ENCODE data around the gene RAPGEF1.

Gene RAPGEF1

DNA sequence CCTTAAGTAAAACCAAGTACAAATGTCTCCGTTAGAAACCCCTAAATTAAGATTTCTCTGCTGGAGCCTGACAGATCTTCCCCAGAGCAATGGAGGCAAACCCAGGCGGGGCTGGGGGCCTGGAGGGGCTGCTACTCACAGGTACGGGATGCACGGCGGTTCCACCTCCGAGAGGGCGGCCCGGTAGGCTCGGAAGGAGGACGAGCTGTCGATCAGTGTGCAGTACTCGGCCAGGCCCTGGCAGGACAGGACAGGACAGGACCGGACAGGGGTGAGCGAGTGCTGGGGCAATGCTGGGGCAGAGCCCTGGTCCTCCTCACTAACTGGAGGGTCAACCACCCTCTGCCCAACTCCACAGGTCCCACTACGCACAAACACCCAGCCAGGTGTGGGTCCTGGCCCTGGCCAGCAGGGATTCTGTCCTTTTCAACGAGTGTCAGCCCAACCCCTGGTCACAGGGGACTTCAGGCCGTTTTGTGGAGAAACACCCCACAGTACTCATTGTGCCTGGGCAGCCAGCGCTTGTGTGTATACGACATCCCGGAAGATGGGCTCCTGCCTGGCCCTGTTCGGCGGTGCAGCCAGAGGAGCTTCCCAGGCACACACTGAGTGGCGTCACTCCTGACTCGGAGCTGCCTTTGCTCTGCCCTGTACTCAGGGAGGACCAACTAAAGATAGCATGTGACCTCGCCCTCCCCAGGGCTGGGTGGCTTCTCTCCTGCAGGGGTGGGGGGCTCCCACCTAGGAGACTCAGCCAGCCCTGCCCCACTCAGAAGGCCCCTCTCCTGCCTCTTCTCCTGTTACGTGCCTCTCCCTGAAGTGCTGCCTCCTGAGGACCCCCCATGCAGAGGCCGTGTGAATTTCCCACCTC lies 157.2 kb downstream of the RAPGEF1 start:
- H4K20me1 ChIP-seq: peaks cover 26 to 84% (median 55%) of the 10 kb centered on the region in 11 experiments; a peak in 21 of 22 replicates
- H3K4me2 ChIP-seq: peak overlapping the region in 3 of 11 experiments; percentile 68 to 80 (median 78); a peak in 4 of 22 replicates
- peak overlapping the region in 8 of 11 experiments; percentile 5 to 63 (median 22); a peak in 8 of 22 replicates for H3K9ac ChIP-seq
- H3K9me3 ChIP-seq (replicated peaks in 1 of 11): no peaks in the 10 kb centered on the region
- no peak for TF ChIP-seq Cebpa-rat (IDR thresholded peaks at IDR 0.05)
- H3K27ac ChIP-seq: peak overlapping the region in 2 of 11 experiments; percentile 39 to 82; a peak in 3 of 22 replicates
- no peaks in the 10 kb centered on the region for H3K27me3 ChIP-seq
- H3K4me3 ChIP-seq: no peak overlapping the region
- peaks cover 71 to 92% (median 84%) of the 10 kb centered on the region in 10 experiments for H3K4me1 ChIP-seq
- peaks cover 64 to 82% (median 71%) of the 10 kb centered on the region in 11 experiments for H3K36me3 ChIP-seq

DNA sequence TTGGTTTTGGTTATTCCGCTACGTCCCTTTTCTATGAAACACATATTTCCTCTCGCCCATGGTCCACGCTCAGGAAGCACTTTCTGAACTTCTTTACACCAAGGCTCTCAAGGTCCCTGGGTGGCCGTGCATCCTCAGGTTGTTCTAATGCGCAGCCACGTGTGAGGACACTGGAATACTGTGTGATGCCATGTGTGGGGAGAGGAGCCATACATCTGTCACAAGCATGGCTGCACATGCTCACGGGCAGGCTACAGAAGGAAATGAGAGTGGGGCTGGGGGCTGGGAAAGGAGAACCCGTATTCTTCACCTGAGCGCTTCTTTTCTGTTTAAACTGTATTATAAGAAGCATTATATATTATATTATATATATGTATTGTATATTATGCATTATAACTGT lies 157.8 kb downstream of the RAPGEF1 start:
- H3K9me3 ChIP-seq (replicated peaks in 1 of 11): no peaks in the 10 kb centered on the region
- no peak for TF ChIP-seq Cebpa-rat (IDR thresholded peaks at IDR 0.05)
- H4K20me1 ChIP-seq: peaks cover 32 to 86% (median 56%) of the 10 kb centered on the region in 11 experiments
- peaks cover 60 to 82% (median 71%) of the 10 kb centered on the region in 11 experiments for H3K36me3 ChIP-seq
- no peaks in the 10 kb centered on the region for H3K27me3 ChIP-seq
- H3K9ac ChIP-seq: 0 out of 22 replicates have a peak overlapping the region, but pooled peaks of 1 of the 11 experiments have one; percentile 9
- H3K4me2 ChIP-seq: no peak overlapping the region; a peak in 1 of 22 replicates
- H3K27ac ChIP-seq: no peak overlapping the region
- peaks cover 68 to 92% (median 84%) of the 10 kb centered on the region in 10 experiments for H3K4me1 ChIP-seq
- no peak overlapping the region for H3K4me3 ChIP-seq

- H3K36me3 ChIP-seq: peaks cover 72 to 99% (median 88%) of the 10 kb centered on the region in 11 experiments
- peak overlapping the region; percentile 67 to 95 (median 85) for H3K4me2 ChIP-seq
- H3K4me3 ChIP-seq: no peak overlapping the region
- H3K9me3 ChIP-seq (replicated peaks in 1 of 11): no peaks in the 10 kb centered on the region
- TF ChIP-seq Cebpa-rat (IDR thresholded peaks at IDR 0.05): no peak
- H3K4me1 ChIP-seq: peaks cover 58 to 97% (median 86%) of the 10 kb centered on the region in 10 experiments
- H3K9ac ChIP-seq: peak overlapping the region in 10 of 11 experiments; percentile 10 to 71 (median 56); a peak in 16 of 22 replicates
- peaks cover 35 to 98% (median 68%) of the 10 kb centered on the region in 11 experiments for H4K20me1 ChIP-seq
- peak overlapping the region in 6 of 11 experiments; percentile 58 to 80 (median 71); a peak in 4 of 22 replicates for H3K27ac ChIP-seq
- no peaks in the 10 kb centered on the region for H3K27me3 ChIP-seq
Measured at GRCh38 chr9:131580358-131580757, 159.5 kb downstream of the RAPGEF1 start.

DNA sequence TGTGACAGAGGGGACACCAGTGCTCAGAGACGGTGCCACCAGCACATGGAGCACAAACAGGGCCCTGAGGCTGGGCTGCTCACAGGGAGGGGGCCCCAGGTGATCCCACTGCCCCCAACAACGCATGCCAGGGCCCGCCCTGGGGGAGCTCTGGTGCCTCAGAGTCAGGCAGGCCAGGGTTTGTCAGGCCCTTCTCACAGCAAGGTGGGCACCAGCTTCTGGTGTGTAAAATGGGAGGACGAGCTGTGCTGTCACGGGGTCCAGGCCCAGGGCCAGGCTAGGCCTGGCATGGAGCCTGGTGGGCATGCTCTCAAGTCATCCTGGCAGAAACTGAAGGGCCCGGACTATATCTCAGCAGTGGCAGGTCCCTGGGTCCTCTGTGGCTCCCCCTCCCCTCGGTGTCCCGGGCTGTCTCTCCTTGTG lies 160.1 kb downstream of the RAPGEF1 start:
- H3K4me3 ChIP-seq: peak overlapping the region in 5 of 10 experiments; percentile 11 to 44 (median 17); a peak in 3 of 20 replicates
- TF ChIP-seq Cebpa-rat (IDR thresholded peaks at IDR 0.05): no peak
- no peaks in the 10 kb centered on the region for H3K27me3 ChIP-seq
- peak overlapping the region in 9 of 11 experiments; percentile 44 to 80 (median 63); a peak in 17 of 22 replicates for H3K27ac ChIP-seq
- peaks cover 71 to 100% (median 89%) of the 10 kb centered on the region in 11 experiments for H3K36me3 ChIP-seq
- no peaks in the 10 kb centered on the region for H3K9me3 ChIP-seq (replicated peaks in 1 of 11)
- peak overlapping the region; percentile 10 to 71 (median 53); a peak in 20 of 22 replicates for H3K9ac ChIP-seq
- peaks cover 53 to 97% (median 84%) of the 10 kb centered on the region in 10 experiments for H3K4me1 ChIP-seq
- H3K4me2 ChIP-seq: peak overlapping the region; percentile 67 to 95 (median 85)
- peaks cover 35 to 93% (median 64%) of the 10 kb centered on the region in 11 experiments for H4K20me1 ChIP-seq

DNA sequence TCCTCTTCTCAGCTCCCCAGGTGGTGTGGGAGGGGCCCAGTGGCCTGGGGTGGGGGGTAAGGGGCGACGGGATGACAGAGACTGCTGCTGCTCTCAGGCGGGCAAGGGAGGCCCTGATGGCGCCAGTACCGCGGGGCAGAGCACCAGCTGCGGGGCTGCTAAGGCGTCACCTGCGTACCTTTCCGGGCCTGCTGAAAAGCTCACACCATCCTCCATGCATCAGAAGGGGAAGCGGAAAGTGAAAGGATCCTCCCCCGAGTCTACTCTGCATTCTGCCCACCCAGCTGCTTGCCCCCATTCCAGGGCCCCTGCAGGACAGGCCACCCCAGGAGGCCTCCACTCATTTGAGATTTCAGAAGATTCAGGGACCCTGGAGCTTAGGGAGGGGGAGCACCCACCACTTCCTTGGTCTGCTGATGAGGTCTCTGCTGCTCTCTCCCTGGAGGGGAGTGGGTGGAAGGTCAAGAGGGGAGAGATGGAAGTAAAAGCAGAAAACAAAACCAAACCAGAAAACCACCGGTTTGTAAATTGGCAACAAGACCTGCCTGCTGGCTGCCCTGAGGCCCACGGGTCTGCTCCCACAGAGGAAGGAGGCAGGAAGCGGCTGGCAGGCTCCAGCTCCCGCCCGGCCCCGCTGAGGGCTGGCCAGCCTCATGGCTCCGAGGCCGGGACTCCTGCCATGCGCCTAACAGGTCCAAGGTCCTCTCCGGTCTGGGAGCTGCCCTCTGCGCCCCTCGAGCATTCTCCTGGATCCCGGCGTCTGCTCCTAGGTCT lies 161.0 kb downstream of the RAPGEF1 start:
- peaks cover 65 to 100% (median 86%) of the 10 kb centered on the region in 11 experiments for H3K36me3 ChIP-seq
- peak overlapping the region; percentile 67 to 95 (median 85) for H3K4me2 ChIP-seq
- H3K9ac ChIP-seq: peak overlapping the region; percentile 10 to 71 (median 53); a peak in 21 of 22 replicates
- peaks cover 35 to 84% (median 64%) of the 10 kb centered on the region in 11 experiments for H4K20me1 ChIP-seq
- no peaks in the 10 kb centered on the region for H3K27me3 ChIP-seq
- H3K27ac ChIP-seq: peak overlapping the region in 9 of 11 experiments; percentile 44 to 80 (median 63); a peak in 19 of 22 replicates
- peaks cover 44 to 89% (median 76%) of the 10 kb centered on the region in 10 experiments for H3K4me1 ChIP-seq
- TF ChIP-seq Cebpa-rat (IDR thresholded peaks at IDR 0.05): no peak
- no peaks in the 10 kb centered on the region for H3K9me3 ChIP-seq (replicated peaks in 1 of 11)
- H3K4me3 ChIP-seq: peak overlapping the region in 7 of 10 experiments; percentile 6 to 44 (median 17); a peak in 6 of 20 replicates

DNA sequence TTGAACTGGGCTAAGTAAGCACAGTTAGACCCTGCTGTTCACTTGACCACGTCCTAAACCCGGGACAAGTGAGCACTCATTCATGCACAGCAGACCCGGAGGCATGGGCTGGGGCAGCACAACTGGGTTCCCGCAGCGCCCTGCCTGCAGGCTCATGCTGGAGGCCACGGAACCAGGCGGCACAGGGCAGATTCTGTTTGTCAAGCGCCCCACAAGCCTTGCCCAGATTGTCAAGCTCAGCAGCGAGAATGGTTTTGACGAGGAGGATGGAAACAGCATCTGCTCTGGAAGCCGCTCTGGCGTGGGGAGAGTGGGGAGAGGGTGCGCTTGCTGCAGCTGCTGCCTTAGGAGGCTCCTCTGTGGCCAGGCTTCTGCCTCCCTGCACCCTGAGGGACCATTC lies 161.9 kb downstream of the RAPGEF1 start:
- peaks cover 60 to 98% (median 84%) of the 10 kb centered on the region in 11 experiments for H3K36me3 ChIP-seq
- H4K20me1 ChIP-seq: peaks cover 35 to 80% (median 59%) of the 10 kb centered on the region in 11 experiments
- no peaks in the 10 kb centered on the region for H3K27me3 ChIP-seq
- peak overlapping the region in 2 of 10 experiments; percentile 13 to 17; a peak in 4 of 20 replicates for H3K4me3 ChIP-seq
- peak overlapping the region in 8 of 11 experiments; percentile 58 to 80 (median 66); a peak in 13 of 22 replicates for H3K27ac ChIP-seq
- peak overlapping the region; percentile 67 to 95 (median 85) for H3K4me2 ChIP-seq
- H3K9ac ChIP-seq: peak overlapping the region in 10 of 11 experiments; percentile 10 to 71 (median 56); a peak in 13 of 22 replicates
- no peak for TF ChIP-seq Cebpa-rat (IDR thresholded peaks at IDR 0.05)
- H3K9me3 ChIP-seq (replicated peaks in 1 of 11): no peaks in the 10 kb centered on the region
- H3K4me1 ChIP-seq: peaks cover 37 to 80% (median 67%) of the 10 kb centered on the region in 10 experiments

GRCh38 chr9:131577005-131578000 lies 162.6 kb downstream of the RAPGEF1 start:
- peaks cover 55 to 98% (median 84%) of the 10 kb centered on the region in 11 experiments for H3K36me3 ChIP-seq
- peak overlapping the region in 4 of 11 experiments; percentile 58 to 80 (median 69); a peak in 4 of 22 replicates for H3K27ac ChIP-seq
- H3K9ac ChIP-seq: peak overlapping the region in 9 of 11 experiments; percentile 5 to 66 (median 51); a peak in 10 of 22 replicates
- H3K4me1 ChIP-seq: peaks cover 37 to 73% (median 61%) of the 10 kb centered on the region in 10 experiments
- no peak for TF ChIP-seq Cebpa-rat (IDR thresholded peaks at IDR 0.05)
- H3K9me3 ChIP-seq (replicated peaks in 1 of 11): no peaks in the 10 kb centered on the region
- no peaks in the 10 kb centered on the region for H3K27me3 ChIP-seq
- H4K20me1 ChIP-seq: peaks cover 35 to 73% (median 55%) of the 10 kb centered on the region in 11 experiments
- H3K4me3 ChIP-seq: no peak overlapping the region
- peak overlapping the region; percentile 67 to 95 (median 85) for H3K4me2 ChIP-seq
